Upper lobe of left lung (tissue), 6 donors: ENCODE data around the gene RBMX. TPM values are rescaled to one million over a fixed set of nuclear protein-coding genes. Genes with fewer than 3 reads are reported as not detected.

ENCODE experiments used
- ATAC-seq, 2 donors: fragments of 200-7000 bp; cut with Tn5 transposase; one replicate each; pipeline ENCODE4 v1.9.1; 2022; ENCODE audit warnings: mild to moderate bottlenecking in 2 of 2, moderate library complexity in 2 of 2; ENCODE audit not compliant: low FRiP score in 2 of 2
- DNase-seq, 2 donors: peaks; one replicate each; pipeline ENCODE4 v3.0.0-alpha.2; 2019 to 2020
- H3K27ac ChIP-seq, 4 donors: fragments of 200-600 bp; sonication (generic); one replicate each; pipeline ENCODE4 v1.5.1; 2016 to 2019
- H3K27me3 ChIP-seq, 4 donors: fragments of 200-600 bp; sonication (generic); one replicate each; pipeline ENCODE4 v1.5.1; 2017 to 2019
- H3K36me3 ChIP-seq, 4 donors: fragments of 200-600 bp; sonication (generic); one replicate each; pipeline ENCODE4 v1.5.1; 2016 to 2019
- H3K4me1 ChIP-seq, 4 donors: fragments of 200-600 bp; sonication (generic); one replicate each; pipeline ENCODE4 v1.5.1; 2018 to 2019
- H3K4me3 ChIP-seq, 4 donors: fragments of 200-600 bp; sonication (generic); one replicate each; pipeline ENCODE4 v1.5.1; 2017 to 2019; ENCODE audit warnings: mild to moderate bottlenecking in 2 of 4, moderate library complexity in 1 of 4
- H3K9me3 ChIP-seq, 4 donors: fragments of 200-600 bp; sonication (generic); one replicate each; pipeline ENCODE4 v1.5.1; 2018 to 2019
- EP300 ChIP-seq, 4 donors: sonication (generic); formaldehyde crosslinking; IDR thresholded peaks; one replicate each; pipeline ENCODE4 v1.5.1; 2017; ENCODE audit warnings: antibody characterized with exemption in 4 of 4, control low read depth in 2 of 4
- POLR2A ChIP-seq, 4 donors: fragments of 450-650 bp; IDR thresholded peaks; one replicate each; pipeline ENCODE4 v1.5.1; 2016 to 2017; ENCODE audit warnings: antibody characterized with exemption in 4 of 4, mild to moderate bottlenecking in 2 of 4
- POLR2AphosphoS5 ChIP-seq, 2 donors: sonication (generic); formaldehyde crosslinking; IDR thresholded peaks; one replicate each; pipeline ENCODE4 v1.5.1; 2017; ENCODE audit warnings: antibody characterized with exemption in 2 of 2
- WGBS, 2 donors: methylation state at CpG; one replicate each; pipeline ENCODE4 v1.1.5; 2017 to 2018; 5-methylcytosine and 5-hydroxymethylcytosine counted together
- total RNA-seq, 6 donors: library from RNA; depleted of rRNA in 4 of 6; stranded (reverse); fragments of >200 nt in 4 of 6; gene quantifications; one replicate each; pipeline versions ENCODE4 v1.1.0 to v1.2.1, GENCODE V29; 2016 to 2021
- TF ChIP-seq, protein P1 (sequence below), 6 experiments: fragments of 450-650 bp in 4 of 6; fragments of 200-600 bp in 2 of 6; sonication (generic) in 2 of 6; IDR thresholded peaks; one replicate each; pipeline ENCODE4 v1.5.1; 2016 to 2019; ENCODE audit warnings: antibody characterized with exemption in 6 of 6
- donor health status: DM: no; HTN: no; CAD: no; lungs with moderate emphysema.
- donor health status: DM: no; HTN: yes; CAD: no; lungs with severe emphysema.

Gene RBMX
- total RNA-seq, 6 donors from 2014 or later = 97.9 to 206 (median 149) TPM

DNA sequence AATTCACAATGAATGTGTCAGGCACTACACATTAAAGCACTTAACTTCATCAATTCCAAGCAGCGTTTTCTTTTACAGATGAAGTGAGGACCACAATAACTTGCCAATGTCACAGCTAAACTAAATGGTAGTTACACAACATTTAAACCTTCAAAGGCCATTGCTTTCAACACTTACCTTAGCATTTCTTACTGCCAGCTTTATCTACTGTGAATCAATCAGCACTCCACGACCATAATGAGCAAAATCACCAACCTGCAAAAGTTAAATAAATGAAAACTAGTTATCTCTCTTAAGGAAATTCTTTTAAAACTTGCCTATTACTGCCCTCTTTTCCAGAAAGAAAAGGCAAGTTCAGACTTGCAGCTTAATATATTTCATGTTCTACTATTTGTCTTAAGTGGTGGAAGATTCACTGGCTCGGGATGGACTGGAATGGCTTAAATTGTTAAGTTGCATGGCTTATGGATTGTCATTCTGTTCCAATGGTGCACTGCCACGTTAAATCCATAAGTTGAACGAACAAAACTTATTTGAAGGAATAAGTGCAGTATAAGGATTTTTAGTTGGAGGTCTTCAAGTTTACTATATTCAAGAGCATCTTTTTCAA is 8.3 kb downstream of the RBMX start:
- Histone ChIP-seq H3K27ac (no peak overlapping the region), H3K27me3 (no peaks in the 10 kb centered on the region), H3K4me3 (no peak overlapping the region), H3K9me3 (no peaks in the 10 kb centered on the region), H3K4me1 (no peaks in the 10 kb centered on the region), H3K36me3 (peaks cover 0 to 81% (median 17%) of the 10 kb centered on the region in 4 donors)
- ATAC-seq (no peak), DNase-seq (no peak)
- TF ChIP-seq POLR2AphosphoS5 (IDR thresholded peaks at IDR 0.05) = no peak
- TF ChIP-seq, protein P1, sequence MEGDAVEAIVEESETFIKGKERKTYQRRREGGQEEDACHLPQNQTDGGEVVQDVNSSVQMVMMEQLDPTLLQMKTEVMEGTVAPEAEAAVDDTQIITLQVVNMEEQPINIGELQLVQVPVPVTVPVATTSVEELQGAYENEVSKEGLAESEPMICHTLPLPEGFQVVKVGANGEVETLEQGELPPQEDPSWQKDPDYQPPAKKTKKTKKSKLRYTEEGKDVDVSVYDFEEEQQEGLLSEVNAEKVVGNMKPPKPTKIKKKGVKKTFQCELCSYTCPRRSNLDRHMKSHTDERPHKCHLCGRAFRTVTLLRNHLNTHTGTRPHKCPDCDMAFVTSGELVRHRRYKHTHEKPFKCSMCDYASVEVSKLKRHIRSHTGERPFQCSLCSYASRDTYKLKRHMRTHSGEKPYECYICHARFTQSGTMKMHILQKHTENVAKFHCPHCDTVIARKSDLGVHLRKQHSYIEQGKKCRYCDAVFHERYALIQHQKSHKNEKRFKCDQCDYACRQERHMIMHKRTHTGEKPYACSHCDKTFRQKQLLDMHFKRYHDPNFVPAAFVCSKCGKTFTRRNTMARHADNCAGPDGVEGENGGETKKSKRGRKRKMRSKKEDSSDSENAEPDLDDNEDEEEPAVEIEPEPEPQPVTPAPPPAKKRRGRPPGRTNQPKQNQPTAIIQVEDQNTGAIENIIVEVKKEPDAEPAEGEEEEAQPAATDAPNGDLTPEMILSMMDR (IDR thresholded peaks at IDR 0.05) = no peak
- no peak for TF ChIP-seq POLR2A (IDR thresholded peaks at IDR 0.05)
- TF ChIP-seq EP300 (IDR thresholded peaks at IDR 0.05) = no peak
- WGBS, 2 donors = 60 to 83% methylated on average over 5 of the region's 5 CpGs

- H3K27ac ChIP-seq = no peak overlapping the region
- H3K9me3 ChIP-seq = no peaks in the 10 kb centered on the region
- 70 to 79% methylated on average over 1 of the region's 1 CpG for WGBS, 2 donors
- ATAC-seq (no peak), DNase-seq (no peak)
- H3K4me3 ChIP-seq = no peak overlapping the region
- no peak for TF ChIP-seq EP300 (IDR thresholded peaks at IDR 0.05)
- TF ChIP-seq POLR2AphosphoS5 (IDR thresholded peaks at IDR 0.05) = no peak
- TF ChIP-seq POLR2A (IDR thresholded peaks at IDR 0.05) = no peak
- TF ChIP-seq, protein P1 (IDR thresholded peaks at IDR 0.05) = no peak
- no peaks in the 10 kb centered on the region for H3K27me3 ChIP-seq
- H3K36me3 ChIP-seq = peaks cover 0 to 64% (median 11%) of the 10 kb centered on the region in 4 donors
- no peaks in the 10 kb centered on the region for H3K4me1 ChIP-seq
Observed at GRCh38 chrX:136870064-136870463, 10.5 kb downstream of the RBMX start.

- Histone ChIP-seq H3K9me3 (no peaks in the 10 kb centered on the region), H3K4me3 (no peak overlapping the region), H3K4me1 (no peaks in the 10 kb centered on the region), H3K27ac (no peak overlapping the region), H3K36me3 (peaks cover 0 to 50% (median 10%) of the 10 kb centered on the region in 4 donors), H3K27me3 (no peaks in the 10 kb centered on the region)
- DNase-seq (no peak), ATAC-seq (no peak)
- 84 to 97% methylated on average over 9 of the region's 9 CpGs for WGBS, 2 donors
- no peak for TF ChIP-seq POLR2A (IDR thresholded peaks at IDR 0.05)
- TF ChIP-seq, protein P1 (IDR thresholded peaks at IDR 0.05) = no peak
- no peak for TF ChIP-seq POLR2AphosphoS5 (IDR thresholded peaks at IDR 0.05)
- TF ChIP-seq EP300 (IDR thresholded peaks at IDR 0.05) = no peak
Observed at GRCh38 chrX:136868283-136869055, 12.1 kb downstream of the RBMX start.

GRCh38 chrX:136867518-136867917 is 13.0 kb downstream of the RBMX start:
- no peak overlapping the region for H3K4me3 ChIP-seq
- H3K27me3 ChIP-seq = no peaks in the 10 kb centered on the region
- 54 to 62% methylated on average over 3 of the region's 3 CpGs for WGBS, 2 donors
- no peaks in the 10 kb centered on the region for H3K4me1 ChIP-seq
- no peak overlapping the region for H3K27ac ChIP-seq
- DNase-seq (no peak), ATAC-seq (no peak)
- no peaks in the 10 kb centered on the region for H3K9me3 ChIP-seq
- H3K36me3 ChIP-seq = peaks cover 0 to 51% (median 12%) of the 10 kb centered on the region in 4 donors
- TF ChIP-seq, protein P1 (IDR thresholded peaks at IDR 0.05) = no peak
- no peak for TF ChIP-seq POLR2A (IDR thresholded peaks at IDR 0.05)
- no peak for TF ChIP-seq POLR2AphosphoS5 (IDR thresholded peaks at IDR 0.05)
